Right lobe of liver (tissue), 6 donors: ENCODE measurements around the gene KDM1A. TPM values are rescaled to one million over a fixed set of nuclear protein-coding genes. Genes with fewer than 3 reads are reported as not detected.

Experiments
- ATAC-seq, 4 donors: fragments of 200-7000 bp; cut with Tn5 transposase; one replicate each; pipeline ENCODE4 v1.9.1; 2020; ENCODE audit warnings: mild to moderate bottlenecking in 4 of 4, moderate library complexity in 4 of 4
- DNase-seq, 3 donors: peaks; one replicate each; pipeline ENCODE4 v3.0.0-alpha.2; 2020
- H3K27ac ChIP-seq, 3 donors: fragments of 200-600 bp; one replicate each; pipeline ENCODE4 v1.8.0; 2022
- H3K27me3 ChIP-seq, 2 donors: fragments of 200-600 bp; one replicate each; pipeline ENCODE4 v1.8.0; 2022
- H3K36me3 ChIP-seq, 4 donors: fragments of 200-600 bp; sonication (generic) in 1 of 4; one replicate each; pipeline versions ENCODE4 v1.5.1 to v1.8.0; 2017 to 2022; ENCODE audit warnings: control low read depth in 1 of 4
- H3K4me1 ChIP-seq, 4 donors: fragments of 200-600 bp; sonication (generic) in 1 of 4; one replicate each; pipeline versions ENCODE4 v1.5.1 to v1.8.0; 2017 to 2022; ENCODE audit warnings: control low read depth in 1 of 4
- H3K4me3 ChIP-seq, 3 donors: fragments of 200-600 bp; one replicate each; pipeline ENCODE4 v1.8.0; 2022
- H3K9me3 ChIP-seq, 4 donors: fragments of 200-600 bp; sonication (generic) in 1 of 4; one replicate each; pipeline versions ENCODE4 v1.5.1 to v1.8.0; 2017 to 2022; ENCODE audit warnings: control low read depth in 1 of 4
- CTCF ChIP-seq, 4 donors: fragments of 200-600 bp in 3 of 4; fragments of 450-650 bp in 1 of 4; IDR thresholded peaks; one replicate each; pipeline versions ENCODE4 v1.5.1 to v1.8.0; 2016 to 2022; ENCODE audit warnings: antibody characterized with exemption in 4 of 4, mild to moderate bottlenecking in 2 of 4
- POLR2A ChIP-seq: fragments of 450-650 bp; IDR thresholded peaks from one replicate; pipeline ENCODE4 v1.6.1; 2017; ENCODE audit warnings: antibody characterized with exemption, mild to moderate bottlenecking
- WGBS: methylation state at CpG from one replicate; pipeline ENCODE4 v1.1.6; 2018; ENCODE audit warnings: low coverage, low lambda C conversion rate; ENCODE audit not compliant: insufficient coverage; ENCODE audit errors: missing lambda C conversion rate; 5-methylcytosine and 5-hydroxymethylcytosine counted together
- intact Hi-C, 2 donors: fragments of 100-400 bp; cut with DNase I; formaldehyde crosslinking; loops; one replicate each; pipeline versions ENCODE4 v1.11.2 to v1.14.1; 2022
- total RNA-seq, 6 experiments: library from RNA; depleted of rRNA in 2 of 6; stranded (reverse); fragments of >200 nt in 2 of 6; fragmentation: NEBNext Ultra II Directional in 3 of 6; extraction: Animal tissue kit (Norgen Biotek cat#: 25700) in 3 of 6; gene quantifications; one replicate each; pipeline versions ENCODE4 v1.1.0 to v1.2.4, GENCODE V29; 2016 to 2023
- donor health status: DM: no; HTN: yes; CAD: no.
- donor health status: DM: no; HTN: no; CAD: no.
- donor health status: DM: no; HTN: no; CAD: no.
- donor health status: DM: no; HTN: yes; CAD: no.
- donor health status: DM: no; HTN: yes; CAD: no.

KDM1A gene
- total RNA-seq, 6 experiments from 2014 or later: 15.3 to 22.2 (median 18.6) TPM

- no peaks in the 10 kb centered on the region for H3K36me3 ChIP-seq
- ATAC-seq (no peak), DNase-seq (no peak)
- intact Hi-C loops: no loop called here
- peaks cover 0 to 8% (median 0%) of the 10 kb centered on the region in 4 donors for H3K4me1 ChIP-seq
- H3K27ac ChIP-seq: no peak overlapping the region
- no peaks in the 10 kb centered on the region for H3K9me3 ChIP-seq
- TF ChIP-seq POLR2A (no peak), CTCF (IDR thresholded peaks at IDR 0.05) (no peak)
- no peaks in the 10 kb centered on the region for H3K27me3 ChIP-seq
- WGBS: 91% methylated on average over 5 of the region's 5 CpGs
- H3K4me3 ChIP-seq: no peak overlapping the region
Measured at GRCh38 chr1:23023174-23023845, 4.0 kb downstream of the KDM1A start.

GRCh38 chr1:23026568-23026967, 7.3 kb downstream of the KDM1A start:
- Histone ChIP-seq H3K9me3 (no peaks in the 10 kb centered on the region), H3K4me3 (no peak overlapping the region), H3K4me1 (peaks cover 0 to 3% (median 0%) of the 10 kb centered on the region in 4 donors), H3K27me3 (no peaks in the 10 kb centered on the region), H3K36me3 (no peaks in the 10 kb centered on the region), H3K27ac (no peak overlapping the region)
- no peak for DNase-seq
- WGBS: 83% methylated on average over 2 of the region's 2 CpGs
- TF ChIP-seq CTCF (IDR thresholded peaks at IDR 0.05) (no peak), POLR2A (no peak)
- no peak for ATAC-seq
- intact Hi-C loops: no loop called here

GRCh38 chr1:23027352-23027907, 8.2 kb downstream of the KDM1A start:
- no peak overlapping the region for H3K4me3 ChIP-seq
- no peaks in the 10 kb centered on the region for H3K36me3 ChIP-seq
- no peaks in the 10 kb centered on the region for H3K9me3 ChIP-seq
- H3K27me3 ChIP-seq: no peaks in the 10 kb centered on the region
- DNase-seq (no peak), ATAC-seq (no peak)
- H3K27ac ChIP-seq: no peak overlapping the region
- no peak for TF ChIP-seq POLR2A
- no peak for TF ChIP-seq CTCF (IDR thresholded peaks at IDR 0.05)
- WGBS: 78% methylated on average over 2 of the region's 4 CpGs
- H3K4me1 ChIP-seq: peaks cover 0 to 3% (median 0%) of the 10 kb centered on the region in 4 donors
- intact Hi-C loops: no loop called here

GRCh38 chr1:23029337-23029736, 10.1 kb downstream of the KDM1A start:
- Histone ChIP-seq H3K27me3 (no peaks in the 10 kb centered on the region), H3K27ac (no peak overlapping the region), H3K36me3 (no peaks in the 10 kb centered on the region), H3K4me1 (peaks cover 0 to 3% (median 0%) of the 10 kb centered on the region in 4 donors), H3K4me3 (no peak overlapping the region), H3K9me3 (no peaks in the 10 kb centered on the region)
- ATAC-seq: no peak
- DNase-seq: no peak
- 72% methylated on average over 2 of the region's 4 CpGs for WGBS
- intact Hi-C loops: no loop called here
- TF ChIP-seq POLR2A (no peak), CTCF (IDR thresholded peaks at IDR 0.05) (no peak)
